Lung (tissue), 12 donors: ENCODE data around the gene CEACAM1. TPM values are rescaled to one million over a fixed set of nuclear protein-coding genes. Genes with fewer than 3 reads are reported as not detected.

Experiments used
- ATAC-seq: fragments of 200-7000 bp; cut with Tn5 transposase; one replicate; pipeline ENCODE4 v1.9.1; 2020; ENCODE audit warnings: moderate number of reproducible peaks; ENCODE audit not compliant: insufficient read depth, low FRiP score
- DNase-seq, 3 donors: peaks; one replicate each; pipeline ENCODE4 v3.0.0-alpha.2; 2013 to 2017
- H3K27ac ChIP-seq, 2 donors: one replicate each; pipeline ENCODE4 v1.5.1; 2013; ENCODE audit warnings: mild to moderate bottlenecking in 2 of 2, moderate library complexity in 2 of 2, control low read depth in 1 of 2, inconsistent platforms in 1 of 2, low read depth in 1 of 2, low read length in 1 of 2
- H3K27me3 ChIP-seq, 3 donors: one replicate each; pipeline ENCODE4 v1.5.1; 2013; ENCODE audit warnings: low read length in 2 of 3; ENCODE audit not compliant: control insufficient read depth in 3 of 3, insufficient read depth in 3 of 3
- H3K36me3 ChIP-seq, 4 donors: one replicate each; pipeline ENCODE4 v1.5.1; 2013; ENCODE audit warnings: low read length in 4 of 4, mild to moderate bottlenecking in 1 of 4, moderate library complexity in 1 of 4; ENCODE audit not compliant: control insufficient read depth in 4 of 4, insufficient read depth in 4 of 4
- H3K4me1 ChIP-seq, 5 donors: one replicate each; pipeline ENCODE4 v1.5.1; 2013; ENCODE audit warnings: low read length in 5 of 5, mild to moderate bottlenecking in 2 of 5, moderate library complexity in 1 of 5; ENCODE audit not compliant: control insufficient read depth in 5 of 5, insufficient read depth in 5 of 5
- H3K4me3 ChIP-seq: one replicate; pipeline ENCODE4 v1.5.1; 2013; ENCODE audit warnings: mild to moderate bottlenecking, control low read depth, moderate library complexity
- H3K9ac ChIP-seq, 2 donors: one replicate each; pipeline ENCODE4 v1.5.1; 2013; ENCODE audit warnings: low read length in 2 of 2, control low read depth in 1 of 2; ENCODE audit not compliant: insufficient read depth in 1 of 2
- H3K9me3 ChIP-seq, 4 donors: one replicate each; pipeline ENCODE4 v1.5.1; 2013; ENCODE audit warnings: low read length in 3 of 4, mild to moderate bottlenecking in 1 of 4, moderate library complexity in 1 of 4; ENCODE audit not compliant: control insufficient read depth in 4 of 4, insufficient read depth in 3 of 4
- WGBS, 2 donors: extraction: QIAGEN DNeasy Blood & Tissue Kit; methylation state at CpG; one replicate each; pipeline ENCODE4 v1.1.7; 2013; 5-methylcytosine and 5-hydroxymethylcytosine counted together
- polyA plus RNA-seq, 2 donors: library from polyadenylated mRNA; stranded (reverse); fragments of 200-250 nt; gene quantifications; one replicate each; pipeline ENCODE4 v1.2.1, GENCODE V29; 2013
- total RNA-seq, 2 donors: library from RNA; depleted of rRNA in 1 of 2; stranded (reverse); fragments of >200 nt in 1 of 2; gene quantifications; one replicate each; pipeline ENCODE4 v1.2.1, GENCODE V29; 2014 to 2021
- TF ChIP-seq, protein P1 (sequence below): IDR thresholded peaks from 2 replicates; pipeline ENCODE4 v1.5.1; 2012; ENCODE audit warnings: mild to moderate bottlenecking; ENCODE audit errors: control extremely low read depth, extremely low read depth
- donor health status: control.
- donor health status: control.
- donor health status: Bipolar disorder and iron deficiency.
- donor health status: healthy.
- donor health status: DM: yes; HTN: yes; CAD: no.

CEACAM1 gene
- total and polyA plus RNA-seq, 4 donors, result 3.6 to 26.8 (median 10.3) TPM

DNA sequence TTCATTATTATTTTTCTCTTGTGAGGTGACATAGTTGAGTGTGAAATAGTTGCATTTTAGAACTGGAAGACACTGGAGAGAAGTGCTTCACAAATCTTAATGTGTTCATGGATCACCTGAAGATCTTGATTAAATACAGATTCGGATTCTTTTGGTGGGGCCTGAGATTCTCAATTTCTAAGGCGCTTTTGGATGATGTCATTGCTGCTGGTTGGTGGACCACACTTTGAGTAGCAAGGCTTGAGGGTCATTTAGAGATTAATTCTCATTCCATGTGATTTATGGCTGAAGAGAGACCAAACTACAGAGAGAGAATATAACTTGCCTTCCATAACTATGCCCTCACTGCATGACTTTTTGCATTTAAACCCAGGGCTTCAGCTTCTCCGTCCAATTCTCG is 39.3 kb upstream of the CEACAM1 start:
- TF ChIP-seq, protein P1, sequence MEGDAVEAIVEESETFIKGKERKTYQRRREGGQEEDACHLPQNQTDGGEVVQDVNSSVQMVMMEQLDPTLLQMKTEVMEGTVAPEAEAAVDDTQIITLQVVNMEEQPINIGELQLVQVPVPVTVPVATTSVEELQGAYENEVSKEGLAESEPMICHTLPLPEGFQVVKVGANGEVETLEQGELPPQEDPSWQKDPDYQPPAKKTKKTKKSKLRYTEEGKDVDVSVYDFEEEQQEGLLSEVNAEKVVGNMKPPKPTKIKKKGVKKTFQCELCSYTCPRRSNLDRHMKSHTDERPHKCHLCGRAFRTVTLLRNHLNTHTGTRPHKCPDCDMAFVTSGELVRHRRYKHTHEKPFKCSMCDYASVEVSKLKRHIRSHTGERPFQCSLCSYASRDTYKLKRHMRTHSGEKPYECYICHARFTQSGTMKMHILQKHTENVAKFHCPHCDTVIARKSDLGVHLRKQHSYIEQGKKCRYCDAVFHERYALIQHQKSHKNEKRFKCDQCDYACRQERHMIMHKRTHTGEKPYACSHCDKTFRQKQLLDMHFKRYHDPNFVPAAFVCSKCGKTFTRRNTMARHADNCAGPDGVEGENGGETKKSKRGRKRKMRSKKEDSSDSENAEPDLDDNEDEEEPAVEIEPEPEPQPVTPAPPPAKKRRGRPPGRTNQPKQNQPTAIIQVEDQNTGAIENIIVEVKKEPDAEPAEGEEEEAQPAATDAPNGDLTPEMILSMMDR, result no peak
- no peak overlapping the region for H3K4me3 ChIP-seq
- DNase-seq (no peak), ATAC-seq (no peak)
- H3K36me3 ChIP-seq, result no peaks in the 10 kb centered on the region
- no peaks in the 10 kb centered on the region for H3K27me3 ChIP-seq
- H3K4me1 ChIP-seq, result no peaks in the 10 kb centered on the region
- H3K9ac ChIP-seq, result no peak overlapping the region
- 64 to 78% methylated on average over 4 of the region's 4 CpGs for WGBS, 2 donors
- no peak overlapping the region for H3K27ac ChIP-seq
- H3K9me3 ChIP-seq, result no peaks in the 10 kb centered on the region

DNA sequence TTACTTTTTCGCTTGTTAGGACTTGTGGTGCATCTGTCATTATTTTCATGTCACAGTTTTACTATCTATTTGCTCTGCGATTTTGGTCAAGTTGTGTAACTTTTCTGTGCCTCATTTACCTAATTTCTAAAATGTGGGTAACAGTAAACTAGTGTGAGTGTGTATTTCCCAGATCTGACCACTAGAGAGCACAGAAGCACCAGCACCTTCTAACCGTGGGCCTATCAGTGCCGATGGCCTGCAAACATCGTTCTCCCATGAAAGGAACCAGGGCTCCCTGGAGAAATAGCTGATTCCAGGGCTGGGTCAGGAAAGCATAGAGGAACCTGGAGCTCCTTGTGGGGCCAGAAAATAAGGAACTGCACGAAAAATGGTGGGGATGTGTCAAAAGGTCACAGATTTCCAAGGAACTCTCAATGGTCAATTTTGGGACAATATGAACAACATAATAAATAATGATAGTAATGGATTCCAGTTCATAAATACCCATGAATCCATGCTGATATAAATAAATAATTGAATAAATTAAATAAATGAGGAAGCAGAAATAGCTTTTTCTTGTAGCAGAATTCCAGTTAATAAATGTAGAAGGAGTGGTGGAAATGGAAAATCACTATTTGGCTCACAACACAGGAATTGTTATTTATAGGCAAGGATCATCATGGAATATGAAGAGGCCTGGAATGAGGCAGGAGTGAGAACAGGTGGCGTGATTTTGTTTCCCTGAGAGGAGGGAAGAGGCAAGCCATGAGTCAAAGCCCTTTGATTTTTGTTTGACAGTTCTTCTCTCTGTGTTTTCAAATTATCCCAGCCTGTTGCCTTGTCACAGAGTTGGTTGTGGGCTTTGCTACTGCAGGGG is 35.3 kb upstream of the CEACAM1 start:
- WGBS, 2 donors, result 15 to 21% methylated on average over 7 of the region's 7 CpGs
- Histone ChIP-seq H3K27ac (no peak overlapping the region), H3K4me1 (no peaks in the 10 kb centered on the region), H3K9me3 (no peaks in the 10 kb centered on the region), H3K9ac (no peak overlapping the region), H3K27me3 (peaks cover 0 to 4% (median 0%) of the 10 kb centered on the region in 3 donors), H3K4me3 (no peak overlapping the region), H3K36me3 (no peaks in the 10 kb centered on the region)
- DNase-seq (peak in 1 of 3 donors; percentile 25), ATAC-seq (no peak)
- TF ChIP-seq, protein P1, result peak; percentile 61

DNA sequence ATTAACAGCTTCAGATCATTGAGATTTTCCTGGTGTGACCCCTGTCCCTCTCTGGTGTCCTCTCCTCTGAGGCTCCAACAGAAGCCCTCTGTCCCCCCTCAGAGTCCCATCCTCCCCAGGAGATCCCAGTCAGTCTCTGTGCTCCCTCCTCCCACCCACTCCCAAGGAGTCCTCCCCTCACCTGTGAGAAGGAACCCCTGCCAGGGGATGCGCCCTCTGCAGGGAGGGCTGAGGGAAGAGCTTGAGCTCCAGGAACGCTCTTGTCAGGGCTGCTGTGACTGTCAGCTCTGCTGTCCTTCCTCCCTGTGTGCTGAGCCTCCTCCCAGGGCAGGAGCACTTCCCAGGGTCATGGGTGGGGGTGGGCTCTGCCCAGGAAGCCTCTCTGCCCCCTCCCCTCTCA is 33.2 kb upstream of the CEACAM1 start:
- TF ChIP-seq, protein P1, result no peak
- DNase-seq (no peak), ATAC-seq (no peak)
- peaks cover 0 to 4% (median 0%) of the 10 kb centered on the region in 3 donors for H3K27me3 ChIP-seq
- 77 to 86% methylated on average over 2 of the region's 2 CpGs for WGBS, 2 donors
- no peak overlapping the region for H3K9ac ChIP-seq
- H3K4me3 ChIP-seq, result no peak overlapping the region
- H3K4me1 ChIP-seq, result no peaks in the 10 kb centered on the region
- no peak overlapping the region for H3K27ac ChIP-seq
- no peaks in the 10 kb centered on the region for H3K9me3 ChIP-seq
- no peaks in the 10 kb centered on the region for H3K36me3 ChIP-seq
